Mammary epithelial cell (primary cell): ENCODE results near the gene DTHD1.

ENCODE experiments used
- EZH2 ChIP-seq: IDR thresholded peaks from 2 replicates; pipeline ENCODE4 v1.6.1; 2012; ENCODE audit warnings: low read length, inconsistent platforms, borderline replicate concordance
- TF ChIP-seq, protein P1 (sequence below), 2 donors: IDR thresholded peaks in 1 of 2; conservative IDR thresholded peaks in 1 of 2; 2 replicates each; pipeline ENCODE4 v1.5.1; 2011 to 2012; ENCODE audit warnings: inconsistent platforms in 2 of 2, low read length in 2 of 2, mild to moderate bottlenecking in 2 of 2, control low read depth in 1 of 2, low read depth in 1 of 2; ENCODE audit not compliant: insufficient read depth in 1 of 2; ENCODE audit errors: extremely low read depth in 1 of 2

DNA sequence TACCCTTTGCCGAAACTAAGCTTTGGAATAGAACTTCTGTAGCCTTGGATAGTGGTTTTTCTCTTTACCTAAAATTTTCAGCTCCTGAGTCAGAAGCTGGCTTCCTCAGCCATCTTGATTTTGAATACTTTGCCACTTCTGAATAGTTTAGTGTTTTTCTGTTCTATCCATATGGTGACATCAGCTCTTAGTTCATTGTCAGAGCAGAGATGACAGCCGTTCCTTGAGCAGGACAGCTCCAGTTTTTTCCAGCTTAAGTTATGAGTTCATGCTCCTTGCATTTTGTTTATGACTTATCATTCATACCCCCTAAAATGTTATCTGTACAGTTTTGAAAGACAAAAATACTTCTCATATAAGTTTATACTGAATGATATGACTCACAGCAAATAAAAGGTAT lies 47.8 kb downstream of the DTHD1 start:
- TF ChIP-seq, protein P1, sequence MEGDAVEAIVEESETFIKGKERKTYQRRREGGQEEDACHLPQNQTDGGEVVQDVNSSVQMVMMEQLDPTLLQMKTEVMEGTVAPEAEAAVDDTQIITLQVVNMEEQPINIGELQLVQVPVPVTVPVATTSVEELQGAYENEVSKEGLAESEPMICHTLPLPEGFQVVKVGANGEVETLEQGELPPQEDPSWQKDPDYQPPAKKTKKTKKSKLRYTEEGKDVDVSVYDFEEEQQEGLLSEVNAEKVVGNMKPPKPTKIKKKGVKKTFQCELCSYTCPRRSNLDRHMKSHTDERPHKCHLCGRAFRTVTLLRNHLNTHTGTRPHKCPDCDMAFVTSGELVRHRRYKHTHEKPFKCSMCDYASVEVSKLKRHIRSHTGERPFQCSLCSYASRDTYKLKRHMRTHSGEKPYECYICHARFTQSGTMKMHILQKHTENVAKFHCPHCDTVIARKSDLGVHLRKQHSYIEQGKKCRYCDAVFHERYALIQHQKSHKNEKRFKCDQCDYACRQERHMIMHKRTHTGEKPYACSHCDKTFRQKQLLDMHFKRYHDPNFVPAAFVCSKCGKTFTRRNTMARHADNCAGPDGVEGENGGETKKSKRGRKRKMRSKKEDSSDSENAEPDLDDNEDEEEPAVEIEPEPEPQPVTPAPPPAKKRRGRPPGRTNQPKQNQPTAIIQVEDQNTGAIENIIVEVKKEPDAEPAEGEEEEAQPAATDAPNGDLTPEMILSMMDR (conservative IDR thresholded peaks at IDR 0.05 in 1 of 2, IDR thresholded peaks at IDR 0.05 in 1 of 2; ENCODE audit: extremely low read depth in 1 of 2, insufficient read depth in 1 of 2, low read depth in 1 of 2, low read length in 2 of 2): no peak
- no peak for TF ChIP-seq EZH2
